Spleen (tissue), 7 donors: Measurements from ENCODE around the gene TPST2.

Source experiments
- POLR2A ChIP-seq, 3 donors: fragments of 450-650 bp; IDR thresholded peaks; one replicate each; pipeline ENCODE4 v1.5.1; 2017; ENCODE audit warnings: antibody characterized with exemption in 3 of 3, mild to moderate bottlenecking in 1 of 3
- POLR2AphosphoS5 ChIP-seq, 3 donors: sonication (generic); formaldehyde crosslinking; IDR thresholded peaks; one replicate each; pipeline ENCODE4 v1.5.1; 2017; ENCODE audit warnings: antibody characterized with exemption in 3 of 3
- TF ChIP-seq, protein P1 (sequence below), 11 experiments: fragments of 200-600 bp in 7 of 11; fragments of 450-650 bp in 4 of 11; sonication (generic) in 4 of 11; IDR thresholded peaks in 8 of 11; conservative IDR thresholded peaks in 3 of 11; 1 replicate in 7 of 11; 2 replicates in 4 of 11; pipeline versions ENCODE4 v1.4.0 to v1.8.0; 2016 to 2021; ENCODE audit warnings: antibody characterized with exemption in 11 of 11, inconsistent platforms in 4 of 11, mild to moderate bottlenecking in 1 of 11
- donor health status: DM: no; HTN: no; CAD: no; lungs with moderate emphysema.
- donor health status: DM: no; HTN: no; CAD: no.
- donor health status: DM: no; HTN: no; CAD: no.

DNA sequence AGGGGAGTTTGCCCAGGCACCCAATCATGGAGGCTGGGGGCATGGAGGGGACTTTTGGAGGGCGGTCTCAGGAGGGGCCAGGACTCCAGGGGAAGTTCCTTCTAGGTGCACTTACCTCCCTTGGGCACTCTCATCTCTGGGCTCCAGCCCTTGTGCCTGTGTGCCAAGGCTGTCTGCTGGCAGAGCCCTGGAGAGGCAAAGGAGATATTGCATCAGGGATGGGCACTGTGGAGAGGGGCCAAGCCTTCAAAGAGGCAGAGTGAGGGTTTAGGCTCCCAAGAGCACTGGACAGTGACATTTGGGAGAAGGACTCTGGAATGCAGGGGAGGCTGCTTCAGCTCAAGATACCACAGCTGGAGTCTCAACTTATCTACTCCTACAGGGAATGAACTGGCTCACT, 45.4 kb downstream of the TPST2 start:
- TF ChIP-seq, protein P1, sequence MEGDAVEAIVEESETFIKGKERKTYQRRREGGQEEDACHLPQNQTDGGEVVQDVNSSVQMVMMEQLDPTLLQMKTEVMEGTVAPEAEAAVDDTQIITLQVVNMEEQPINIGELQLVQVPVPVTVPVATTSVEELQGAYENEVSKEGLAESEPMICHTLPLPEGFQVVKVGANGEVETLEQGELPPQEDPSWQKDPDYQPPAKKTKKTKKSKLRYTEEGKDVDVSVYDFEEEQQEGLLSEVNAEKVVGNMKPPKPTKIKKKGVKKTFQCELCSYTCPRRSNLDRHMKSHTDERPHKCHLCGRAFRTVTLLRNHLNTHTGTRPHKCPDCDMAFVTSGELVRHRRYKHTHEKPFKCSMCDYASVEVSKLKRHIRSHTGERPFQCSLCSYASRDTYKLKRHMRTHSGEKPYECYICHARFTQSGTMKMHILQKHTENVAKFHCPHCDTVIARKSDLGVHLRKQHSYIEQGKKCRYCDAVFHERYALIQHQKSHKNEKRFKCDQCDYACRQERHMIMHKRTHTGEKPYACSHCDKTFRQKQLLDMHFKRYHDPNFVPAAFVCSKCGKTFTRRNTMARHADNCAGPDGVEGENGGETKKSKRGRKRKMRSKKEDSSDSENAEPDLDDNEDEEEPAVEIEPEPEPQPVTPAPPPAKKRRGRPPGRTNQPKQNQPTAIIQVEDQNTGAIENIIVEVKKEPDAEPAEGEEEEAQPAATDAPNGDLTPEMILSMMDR (IDR thresholded peaks at IDR 0.05 in 8 of 11, conservative IDR thresholded peaks at IDR 0.05 in 3 of 11), result no peak
- no peak for TF ChIP-seq POLR2AphosphoS5 (IDR thresholded peaks at IDR 0.05)
- no peak for TF ChIP-seq POLR2A (IDR thresholded peaks at IDR 0.05)
